SK-N-SH (cell line): ENCODE results near the gene TM9SF2. TPM values are rescaled to one million over a fixed set of nuclear protein-coding genes. Genes with fewer than 3 reads are reported as not detected.

Source experiments
- CTCF ChIA-PET: fragments of 300-600, 350-600 bp; formaldehyde crosslinking; extraction: SDS; loops from one replicate; lab custom pipeline; 2021; lab: Yijun Ruan, JAX
- POLR2A ChIA-PET: fragments of 350-600 bp; sonication (Branson Sonifier 250); formaldehyde crosslinking; extraction: SDS; loops from one replicate; lab custom pipeline; 2020; ENCODE audit warnings: antibody characterized with exemption, inconsistent platforms; lab: Yijun Ruan, JAX
- DNase-seq: peaks from one replicate; pipeline ENCODE4 v3.0.0; 2012
- H2AFZ ChIP-seq: fragments of 200-600 bp; sonication (generic); 2 replicates; pipeline ENCODE4 v1.8.1; 2016; ENCODE audit warnings: antibody characterized with exemption, mild to moderate bottlenecking, low read depth
- H3F3A ChIP-seq: fragments of 200-600 bp; sonication (generic); replicated peaks from 2 replicates; pipeline ENCODE3; 2016; ENCODE audit warnings: antibody characterized with exemption, mild to moderate bottlenecking; ENCODE audit not compliant: insufficient read depth
- H3K27ac ChIP-seq, 2 experiments: fragments of 200-500 bp in 1 of 2; fragments of 200-600 bp in 1 of 2; sonication (Bioruptor generic) in 1 of 2; sonication (generic), shearing (Covaris generic) in 1 of 2; 2 replicates each; pipeline versions ENCODE4 v1.5.1 to v1.6.1; 2014 to 2016; ENCODE audit warnings: low read depth in 2 of 2, inconsistent platforms in 1 of 2, low read length in 1 of 2, mild to moderate bottlenecking in 1 of 2, mixed read lengths in 1 of 2
- H3K27me3 ChIP-seq: fragments of 200-600 bp; sonication (generic), shearing (Covaris generic); 2 replicates; pipeline ENCODE4 v1.6.1; 2016; ENCODE audit warnings: mixed run types; ENCODE audit not compliant: insufficient read depth
- H3K36me3 ChIP-seq, 2 experiments: fragments of 200-500 bp in 1 of 2; fragments of 200-600 bp in 1 of 2; sonication (Bioruptor generic) in 1 of 2; sonication (generic) in 1 of 2; replicated peaks in 1 of 2; 2 replicates each; pipeline versions ENCODE3 to v1.5.1; 2014 to 2016; ENCODE audit warnings: low read length in 1 of 2, mild to moderate bottlenecking in 1 of 2; ENCODE audit not compliant: insufficient read depth in 2 of 2, control insufficient read depth in 1 of 2
- H3K4me1 ChIP-seq, 2 experiments: fragments of 200-500 bp in 1 of 2; fragments of 200-600 bp in 1 of 2; sonication (Bioruptor generic) in 1 of 2; sonication (generic), shearing (Covaris generic) in 1 of 2; 2 replicates each; pipeline versions ENCODE4 v1.5.1 to v1.6.1; 2014 to 2016; ENCODE audit warnings: low read depth in 1 of 2, low read length in 1 of 2, mixed run types in 1 of 2; ENCODE audit not compliant: insufficient read depth in 2 of 2, control insufficient read depth in 1 of 2
- H3K4me2 ChIP-seq: fragments of 200-600 bp; sonication (generic), shearing (Covaris generic); 2 replicates; pipeline ENCODE4 v1.6.1; 2017; ENCODE audit warnings: mixed run types
- H3K4me3 ChIP-seq, 2 experiments: fragments of 200-500 bp in 1 of 2; fragments of 200-600 bp in 1 of 2; sonication (Bioruptor generic) in 1 of 2; sonication (generic), shearing (Covaris generic) in 1 of 2; 2 replicates each; pipeline versions ENCODE4 v1.5.1 to v1.8.1; 2014 to 2016; ENCODE audit warnings: low read depth in 2 of 2, inconsistent platforms in 1 of 2, low read length in 1 of 2, mild to moderate bottlenecking in 1 of 2, mixed read lengths in 1 of 2, moderate library complexity in 1 of 2
- H3K79me2 ChIP-seq: fragments of 200-600 bp; sonication (generic); 2 replicates; pipeline ENCODE4 v1.8.1; 2017; ENCODE audit warnings: mild to moderate bottlenecking; ENCODE audit not compliant: insufficient read depth
- H3K9ac ChIP-seq: fragments of 200-600 bp; sonication (generic); 2 replicates; pipeline ENCODE4 v1.6.1; 2017; ENCODE audit warnings: mixed run types
- H3K9me2 ChIP-seq: fragments of 200-600 bp; sonication (generic); 2 replicates; pipeline ENCODE4 v1.6.1; 2017; ENCODE audit warnings: mixed run types
- H3K9me3 ChIP-seq: fragments of 200-600 bp; sonication (generic); 2 replicates; pipeline ENCODE4 v1.6.1; 2017; ENCODE audit warnings: mixed run types, mild to moderate bottlenecking, moderate library complexity
- H4K20me1 ChIP-seq: fragments of 200-600 bp; sonication (generic); 2 replicates; pipeline ENCODE4 v1.6.1; 2017; ENCODE audit warnings: mild to moderate bottlenecking, mixed run types; ENCODE audit not compliant: insufficient read depth
- JUND ChIP-seq: IDR thresholded peaks from 2 replicates; pipeline ENCODE4 v1.4.0; 2012
- MEF2A ChIP-seq: IDR thresholded peaks from 2 replicates; pipeline ENCODE4 v1.4.0; 2012; ENCODE audit warnings: low read depth, borderline replicate concordance
- RAD21 ChIP-seq: IDR thresholded peaks from 2 replicates; pipeline ENCODE4 v1.6.1; 2012; ENCODE audit warnings: mild to moderate bottlenecking, low read length
- RCOR1 ChIP-seq: fragments of 150-350 bp; IDR thresholded peaks from 2 replicates; pipeline ENCODE4 v1.6.1; 2017; ENCODE audit warnings: antibody characterized with exemption, low read length
- RXRA ChIP-seq: IDR thresholded peaks from 2 replicates; pipeline ENCODE4 v1.4.0; 2012; ENCODE audit warnings: low read depth, mild to moderate bottlenecking, borderline replicate concordance
- SIN3A ChIP-seq: IDR thresholded peaks from 2 replicates; pipeline ENCODE4 v1.6.1; 2012; ENCODE audit warnings: low read depth, mild to moderate bottlenecking, low read length, moderate library complexity, borderline replicate concordance
- SMC3 ChIP-seq: IDR thresholded peaks from 2 replicates; pipeline ENCODE4 v1.6.1; 2012; ENCODE audit warnings: low read depth, low read length, improper control_type of control experiment
- TAF1 ChIP-seq: IDR thresholded peaks from 2 replicates; pipeline ENCODE4 v1.6.1; 2012; ENCODE audit warnings: low read depth, mild to moderate bottlenecking, low read length, moderate library complexity, borderline replicate concordance
- TCF12 ChIP-seq: IDR thresholded peaks from 2 replicates; pipeline ENCODE4 v1.4.0; 2012
- WGBS: methylation state at CpG from one replicate; pipeline ENCODE4 v1.1.6; 2017; ENCODE audit warnings: low lambda C conversion rate; 5-methylcytosine and 5-hydroxymethylcytosine counted together
- polyA plus RNA-seq, 3 experiments: library from polyadenylated mRNA; depleted of rRNA; stranded (reverse); fragments of >200 nt; gene quantifications; 2 replicates each; pipeline ENCODE4 v1.2.3, GENCODE V29; 2012
- TF ChIP-seq, protein P1 (sequence below): IDR thresholded peaks from 2 replicates; pipeline ENCODE4; 2012
- TF ChIP-seq, protein P2 (sequence below): IDR thresholded peaks from 2 replicates; pipeline ENCODE4 v1.4.0; 2012; ENCODE audit warnings: low read depth
- TF ChIP-seq, protein P3 (sequence below): fragments of 150-350 bp; IDR thresholded peaks from 2 replicates; pipeline ENCODE4 v1.6.1; 2016; ENCODE audit warnings: mild to moderate bottlenecking, low read depth, low read length

TM9SF2 gene
- polyA plus RNA-seq, 1 of the 3 experiments (the other 2 are of a cell fraction) = 49.8 TPM

DNA sequence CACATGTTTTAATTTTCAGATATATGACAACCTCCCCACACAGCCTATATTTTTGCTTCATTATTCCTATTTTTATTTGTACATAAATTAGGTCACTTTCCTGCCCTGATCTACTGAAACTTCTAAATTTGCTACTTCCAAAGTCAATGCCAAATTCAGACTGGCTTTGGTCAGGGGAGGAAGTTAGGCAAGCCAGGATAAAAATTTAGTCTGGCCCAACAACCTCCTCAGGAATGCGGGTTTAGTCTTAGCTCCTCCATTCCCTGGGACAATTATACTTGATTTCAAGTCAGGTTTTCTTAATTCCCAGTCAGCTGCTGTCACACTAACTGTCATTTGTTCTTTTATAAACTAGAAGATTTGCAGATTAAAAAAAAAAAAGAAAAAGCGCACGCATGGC, 84.3 kb downstream of the TM9SF2 start:
- no peaks in the 10 kb centered on the region for H3K27me3 ChIP-seq
- no peak for TF ChIP-seq RCOR1
- TF ChIP-seq, protein P1, sequence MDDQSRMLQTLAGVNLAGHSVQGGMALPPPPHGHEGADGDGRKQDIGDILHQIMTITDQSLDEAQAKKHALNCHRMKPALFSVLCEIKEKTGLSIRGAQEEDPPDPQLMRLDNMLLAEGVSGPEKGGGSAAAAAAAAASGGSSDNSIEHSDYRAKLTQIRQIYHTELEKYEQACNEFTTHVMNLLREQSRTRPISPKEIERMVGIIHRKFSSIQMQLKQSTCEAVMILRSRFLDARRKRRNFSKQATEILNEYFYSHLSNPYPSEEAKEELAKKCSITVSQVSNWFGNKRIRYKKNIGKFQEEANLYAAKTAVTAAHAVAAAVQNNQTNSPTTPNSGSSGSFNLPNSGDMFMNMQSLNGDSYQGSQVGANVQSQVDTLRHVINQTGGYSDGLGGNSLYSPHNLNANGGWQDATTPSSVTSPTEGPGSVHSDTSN = no peak
- TF ChIP-seq RAD21 = no peak
- TF ChIP-seq, protein P2, sequence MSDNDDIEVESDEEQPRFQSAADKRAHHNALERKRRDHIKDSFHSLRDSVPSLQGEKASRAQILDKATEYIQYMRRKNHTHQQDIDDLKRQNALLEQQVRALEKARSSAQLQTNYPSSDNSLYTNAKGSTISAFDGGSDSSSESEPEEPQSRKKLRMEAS = no peak
- TF ChIP-seq, all 33 proteins: peak for 0
- Histone ChIP-seq H3K9me2 (no peaks in the 10 kb centered on the region), H3K9me3 (no peaks in the 10 kb centered on the region), H3F3A (no peaks in the 10 kb centered on the region), H3K4me3 (no peak overlapping the region), H3K9ac (no peak overlapping the region), H3K27ac (no peak overlapping the region), H3K4me2 (no peak overlapping the region), H3K36me3 (no peaks in the 10 kb centered on the region), H4K20me1 (no peaks in the 10 kb centered on the region), H3K4me1 (no peaks in the 10 kb centered on the region), H2AFZ (no peak overlapping the region), H3K79me2 (no peaks in the 10 kb centered on the region)
- CTCF ChIA-PET = no interaction called here
- 94% methylated on average over 3 of the region's 3 CpGs for WGBS
- no peak for DNase-seq
- POLR2A ChIA-PET = no interaction called here

DNA sequence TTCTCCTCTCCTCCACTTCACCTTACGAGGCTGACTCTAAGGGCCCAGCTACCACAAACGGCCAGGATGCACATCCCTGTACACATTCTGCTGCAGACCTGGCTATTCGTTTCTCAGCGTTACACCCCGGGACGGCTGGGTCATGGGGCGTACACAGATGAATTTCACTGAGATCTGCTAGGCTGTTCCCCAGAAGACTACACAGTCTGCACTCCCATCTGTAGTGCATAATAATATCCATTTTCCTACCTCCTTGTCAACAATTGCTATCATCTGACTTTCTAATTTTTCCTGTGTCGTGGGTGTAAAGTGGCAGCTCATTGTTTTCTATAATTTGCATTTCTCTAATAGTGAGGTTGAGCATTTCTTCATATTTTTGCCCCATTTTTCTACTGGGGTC, 85.7 kb downstream of the TM9SF2 start:
- Histone ChIP-seq H3K27me3 (no peaks in the 10 kb centered on the region), H3K4me1 (no peaks in the 10 kb centered on the region), H4K20me1 (no peaks in the 10 kb centered on the region), H3K36me3 (no peaks in the 10 kb centered on the region), H3F3A (no peaks in the 10 kb centered on the region), H3K4me3 (no peak overlapping the region), H3K27ac (no peak overlapping the region), H3K4me2 (no peak overlapping the region), H3K9ac (no peak overlapping the region), H3K79me2 (no peaks in the 10 kb centered on the region), H3K9me2 (no peaks in the 10 kb centered on the region), H2AFZ (no peak overlapping the region), H3K9me3 (no peaks in the 10 kb centered on the region)
- DNase-seq = no peak
- ChIA-PET POLR2A (no interaction called here), CTCF (no interaction called here)
- TF ChIP-seq TCF12 (no peak), SMC3 (no peak), RXRA (no peak), SIN3A (no peak), JUND (no peak), MEF2A (no peak), TAF1 (no peak)
- TF ChIP-seq, protein P3, sequence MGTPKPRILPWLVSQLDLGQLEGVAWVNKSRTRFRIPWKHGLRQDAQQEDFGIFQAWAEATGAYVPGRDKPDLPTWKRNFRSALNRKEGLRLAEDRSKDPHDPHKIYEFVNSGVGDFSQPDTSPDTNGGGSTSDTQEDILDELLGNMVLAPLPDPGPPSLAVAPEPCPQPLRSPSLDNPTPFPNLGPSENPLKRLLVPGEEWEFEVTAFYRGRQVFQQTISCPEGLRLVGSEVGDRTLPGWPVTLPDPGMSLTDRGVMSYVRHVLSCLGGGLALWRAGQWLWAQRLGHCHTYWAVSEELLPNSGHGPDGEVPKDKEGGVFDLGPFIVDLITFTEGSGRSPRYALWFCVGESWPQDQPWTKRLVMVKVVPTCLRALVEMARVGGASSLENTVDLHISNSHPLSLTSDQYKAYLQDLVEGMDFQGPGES = no peak
- 74% methylated on average over 8 of the region's 8 CpGs for WGBS
